Measurements from ENCODE around the gene TMEM184A.

Gene TMEM184A

GRCh38 chr7:1534330-1535099 lies 21.5 kb downstream of the TMEM184A start:
- TF ChIP-seq NFIC (IDR thresholded peaks at IDR 0.05) (no peak), TEAD4 (IDR thresholded peaks at IDR 0.05) (no peak), TCF12 (IDR thresholded peaks at IDR 0.05; ENCODE audit: low read depth) (no peak), ZBTB7A (IDR thresholded peaks at IDR 0.05; ENCODE audit: low read depth) (no peak), RAD21 (IDR thresholded peaks at IDR 0.05; ENCODE audit: low read depth) (no peak), MAX (IDR thresholded peaks at IDR 0.05) (no peak), USF1 (IDR thresholded peaks at IDR 0.05) (no peak), TAF1 (IDR thresholded peaks at IDR 0.05; ENCODE audit: low read depth) (no peak), YY1 (IDR thresholded peaks at IDR 0.05; ENCODE audit: low read depth) (no peak), CREB1 (IDR thresholded peaks at IDR 0.05; ENCODE audit: low read depth) (no peak), EP300 (IDR thresholded peaks at IDR 0.05; ENCODE audit: borderline replicate concordance) (no peak), REST (IDR thresholded peaks at IDR 0.05; ENCODE audit: low read depth) (no peak), CEBPB (IDR thresholded peaks at IDR 0.05) (no peak), FOXM1 (IDR thresholded peaks at IDR 0.05; ENCODE audit: borderline replicate concordance, low read depth) (no peak), EGR1 (IDR thresholded peaks at IDR 0.05) (no peak)

- no peak for TF ChIP-seq EGR1 (IDR thresholded peaks at IDR 0.05)
- no peak for TF ChIP-seq EP300 (IDR thresholded peaks at IDR 0.05; ENCODE audit: borderline replicate concordance)
- no peak for TF ChIP-seq RAD21 (IDR thresholded peaks at IDR 0.05; ENCODE audit: low read depth)
- TF ChIP-seq TAF1 (IDR thresholded peaks at IDR 0.05; ENCODE audit: low read depth) = no peak
- no peak for TF ChIP-seq TCF12 (IDR thresholded peaks at IDR 0.05; ENCODE audit: low read depth)
- no peak for TF ChIP-seq TEAD4 (IDR thresholded peaks at IDR 0.05)
- no peak for TF ChIP-seq CREB1 (IDR thresholded peaks at IDR 0.05; ENCODE audit: low read depth)
- TF ChIP-seq MAX (IDR thresholded peaks at IDR 0.05) = no peak
- TF ChIP-seq YY1 (IDR thresholded peaks at IDR 0.05; ENCODE audit: low read depth) = no peak
- no peak for TF ChIP-seq CEBPB (IDR thresholded peaks at IDR 0.05)
- no peak for TF ChIP-seq REST (IDR thresholded peaks at IDR 0.05; ENCODE audit: low read depth)
- TF ChIP-seq ZBTB7A (IDR thresholded peaks at IDR 0.05; ENCODE audit: low read depth) = no peak
- no peak for TF ChIP-seq NFIC (IDR thresholded peaks at IDR 0.05)
Observed at GRCh38 chr7:1533547-1534329, 22.3 kb downstream of the TMEM184A start.

- no peak for TF ChIP-seq TAF1 (IDR thresholded peaks at IDR 0.05; ENCODE audit: low read depth)
- no peak for TF ChIP-seq MAX (IDR thresholded peaks at IDR 0.05)
- TF ChIP-seq EGR1 (IDR thresholded peaks at IDR 0.05) = no peak
- no peak for TF ChIP-seq TCF12 (IDR thresholded peaks at IDR 0.05; ENCODE audit: low read depth)
- no peak for TF ChIP-seq TEAD4 (IDR thresholded peaks at IDR 0.05)
- no peak for TF ChIP-seq FOXM1 (IDR thresholded peaks at IDR 0.05; ENCODE audit: borderline replicate concordance, low read depth)
- TF ChIP-seq EP300 (IDR thresholded peaks at IDR 0.05; ENCODE audit: borderline replicate concordance) = no peak
- TF ChIP-seq RAD21 (IDR thresholded peaks at IDR 0.05; ENCODE audit: low read depth) = no peak
- no peak for TF ChIP-seq USF1 (IDR thresholded peaks at IDR 0.05)
- no peak for TF ChIP-seq CEBPB (IDR thresholded peaks at IDR 0.05)
- no peak for TF ChIP-seq ZBTB7A (IDR thresholded peaks at IDR 0.05; ENCODE audit: low read depth)
- no peak for TF ChIP-seq REST (IDR thresholded peaks at IDR 0.05; ENCODE audit: low read depth)
- TF ChIP-seq NFIC (IDR thresholded peaks at IDR 0.05) = no peak
- no peak for TF ChIP-seq YY1 (IDR thresholded peaks at IDR 0.05; ENCODE audit: low read depth)
- no peak for TF ChIP-seq CREB1 (IDR thresholded peaks at IDR 0.05; ENCODE audit: low read depth)
Observed at GRCh38 chr7:1533255-1533546, 22.8 kb downstream of the TMEM184A start.

All from Ishikawa (cell line).